NCI-H1048 (cell line): ENCODE measurements around the gene C2orf68.
"Not testable (repeated sequence)": the region's sequence is repeated elsewhere in the genome, so short reads cannot be mapped to it uniquely, and the experiment has no call there.

Experiments
- DNase-seq: peaks from one replicate; lab custom pipeline; 2025; lab: John Stamatoyannopoulos, UW

C2orf68 gene

DNA sequence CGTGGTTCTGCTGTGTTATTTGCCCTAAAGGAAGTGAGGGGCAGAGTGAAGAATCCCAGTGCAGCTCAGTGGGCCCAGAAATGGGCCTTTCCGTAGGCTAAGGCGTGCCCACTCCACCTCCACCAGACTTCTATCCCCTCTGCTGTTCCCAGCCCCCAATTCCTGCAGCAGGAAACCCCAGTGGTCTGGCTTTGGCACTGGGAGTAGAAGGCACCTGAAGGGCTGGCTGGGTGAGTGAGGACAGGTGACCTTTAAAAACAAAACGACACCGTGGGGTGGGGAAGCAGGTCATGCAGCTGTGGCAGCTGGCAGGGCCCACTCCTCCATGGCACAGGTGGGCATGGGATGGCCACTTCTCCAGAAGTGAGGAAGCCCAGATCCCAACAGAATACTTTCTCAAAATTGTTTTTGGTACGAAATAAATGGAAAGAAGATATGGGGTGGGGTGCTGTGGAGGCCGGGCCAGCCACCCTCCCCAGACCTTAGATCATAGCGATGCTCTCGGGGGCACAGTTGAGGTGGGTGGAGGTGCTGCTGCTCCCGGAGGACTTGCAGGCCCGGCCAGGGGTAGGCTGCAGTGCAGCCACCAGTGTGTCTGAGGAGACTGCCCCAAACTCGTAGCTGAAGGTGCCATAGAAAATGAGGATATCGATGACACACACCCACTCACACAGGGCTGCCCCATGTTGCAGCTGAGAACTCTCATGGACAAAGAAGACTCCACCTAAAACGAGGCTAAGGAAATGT, 13.1 kb downstream of the C2orf68 start:
- no peak for DNase-seq

DNA sequence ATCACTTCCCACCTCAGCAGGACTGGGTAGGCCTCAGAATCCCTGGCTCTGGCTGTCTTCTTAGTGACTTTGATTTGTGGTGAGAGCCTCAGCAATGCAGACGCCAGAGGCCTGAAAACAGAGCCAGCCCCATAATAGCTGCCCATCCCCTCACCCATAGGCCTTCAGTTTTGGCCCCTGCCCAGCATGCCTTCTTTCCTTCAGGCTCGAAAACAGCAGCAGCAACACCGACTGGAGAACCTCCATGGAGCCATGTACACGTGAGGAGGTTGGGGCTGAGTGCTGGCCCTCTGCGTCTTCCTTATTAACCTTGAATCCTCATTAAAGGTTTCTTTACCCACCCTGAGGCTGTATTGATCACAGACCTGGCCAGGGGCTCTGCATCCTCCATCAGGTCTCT, 14.6 kb downstream of the C2orf68 start:
- DNase-seq = no peak

DNA sequence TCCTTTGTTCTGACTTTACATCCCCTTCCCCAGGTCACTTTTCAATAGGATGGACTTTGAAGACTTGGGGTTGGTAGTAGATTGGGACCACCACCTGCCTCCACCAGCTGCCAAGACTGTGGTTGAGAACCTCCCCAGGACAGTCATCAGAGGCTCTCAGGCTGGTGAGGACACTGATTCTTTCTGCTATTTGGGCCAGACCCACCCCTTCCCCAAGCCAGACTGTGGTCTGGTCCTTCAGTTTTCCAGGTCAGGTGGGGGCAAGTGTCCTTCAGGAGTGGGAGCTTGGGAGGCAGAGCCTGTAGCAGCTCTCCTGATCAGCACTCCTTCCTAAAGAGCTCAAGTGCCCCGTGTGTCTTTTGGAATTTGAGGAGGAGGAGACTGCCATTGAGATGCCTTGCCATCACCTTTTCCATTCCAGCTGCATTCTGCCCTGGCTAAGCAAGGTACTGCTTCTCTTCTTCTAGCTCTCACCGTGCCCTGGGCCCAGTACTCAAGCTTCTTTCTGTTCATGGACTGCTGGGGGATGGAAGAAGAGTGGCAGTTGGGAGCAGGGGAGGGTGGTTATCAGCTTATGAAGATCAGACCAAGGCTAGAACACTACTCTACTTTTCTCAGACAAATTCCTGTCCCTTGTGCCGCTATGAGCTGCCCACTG, 15.3 kb downstream of the C2orf68 start:
- DNase-seq = no peak

DNA sequence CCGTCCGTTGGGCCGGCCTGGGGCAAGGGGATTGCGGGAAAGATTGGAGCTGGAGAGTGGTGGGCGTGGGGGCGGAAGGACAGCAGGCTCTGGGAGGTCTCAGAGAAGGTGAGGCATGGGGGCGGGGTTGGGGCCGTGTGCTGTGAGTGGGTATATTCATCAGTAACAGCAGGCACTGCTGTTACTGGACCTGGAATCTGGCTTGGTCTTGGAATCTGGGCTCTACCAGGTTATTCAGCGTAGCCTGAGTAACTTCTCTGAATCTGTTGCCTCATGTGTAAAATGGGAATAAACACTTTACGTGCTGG, 15.9 kb downstream of the C2orf68 start:
- DNase-seq = no peak

DNA sequence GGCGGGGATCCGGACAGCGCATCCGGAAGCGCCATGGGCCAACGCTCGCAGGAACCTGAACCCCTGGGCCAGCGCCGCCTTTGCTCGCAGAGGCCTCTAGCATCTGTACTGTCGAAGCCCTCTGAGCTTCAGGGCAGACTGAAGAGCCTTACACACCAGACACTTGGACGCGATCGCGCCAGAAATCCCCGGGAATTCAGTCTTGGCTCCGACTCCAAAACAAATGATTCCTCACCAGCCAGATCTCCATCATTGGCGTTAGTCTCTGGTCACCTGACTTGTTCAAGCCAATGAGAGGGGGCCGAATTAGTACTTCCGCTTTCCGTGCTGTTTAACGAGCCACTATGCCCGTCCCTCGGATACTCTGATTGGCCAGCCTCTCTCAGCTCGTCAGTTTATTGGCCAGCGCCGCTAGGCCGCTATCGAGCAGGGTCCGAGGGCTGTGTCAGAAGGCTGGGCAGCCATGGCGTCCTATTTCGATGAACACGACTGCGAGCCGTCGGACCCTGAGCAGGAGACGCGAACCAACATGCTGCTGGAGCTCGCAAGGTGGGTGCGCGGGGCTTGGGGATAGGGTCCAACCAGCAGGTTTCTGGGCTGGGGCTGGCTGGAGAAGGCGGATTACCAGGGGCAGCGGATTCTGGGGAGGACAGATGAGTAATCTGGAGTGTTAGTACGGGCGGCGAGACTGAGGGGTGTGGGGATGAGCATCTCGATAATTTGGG, 16.4 kb downstream of the C2orf68 start, which contains the start of gene RNF181:
TSS of gene RNF181 (plus strand) at position 445 of the 725 bp plus-strand sequence. CDS start at position 464, 19 bp downstream.
- DNase-seq = peak; percentile 86

DNA sequence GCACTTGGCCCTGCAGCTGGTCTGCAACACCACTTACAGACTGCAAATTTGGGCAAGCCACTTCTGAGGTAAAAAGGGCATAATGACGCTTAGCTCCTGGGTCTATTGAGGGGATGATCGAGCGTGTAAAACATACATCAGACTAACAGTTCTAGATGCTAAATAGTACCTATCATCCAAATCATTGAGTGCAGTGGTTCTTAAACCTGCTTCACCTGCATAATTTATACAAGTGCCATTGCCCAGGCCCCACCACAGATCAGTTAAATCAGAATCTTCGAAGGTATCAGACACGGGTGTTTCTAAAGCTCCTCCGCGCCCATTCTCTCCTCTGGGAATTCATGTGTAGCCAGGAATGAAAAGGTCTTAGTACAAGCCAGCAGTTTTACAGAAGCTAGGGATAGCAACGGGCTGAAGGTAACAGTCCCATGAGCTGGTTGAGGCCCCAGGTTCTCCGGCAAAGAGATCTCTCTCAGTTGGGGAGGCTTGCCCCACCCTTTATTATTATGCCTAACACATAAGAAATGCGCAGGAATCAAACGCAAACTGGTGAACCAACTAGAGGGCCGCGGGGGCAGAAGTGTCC, 17.1 kb downstream of the C2orf68 start:
- DNase-seq = no peak

DNA sequence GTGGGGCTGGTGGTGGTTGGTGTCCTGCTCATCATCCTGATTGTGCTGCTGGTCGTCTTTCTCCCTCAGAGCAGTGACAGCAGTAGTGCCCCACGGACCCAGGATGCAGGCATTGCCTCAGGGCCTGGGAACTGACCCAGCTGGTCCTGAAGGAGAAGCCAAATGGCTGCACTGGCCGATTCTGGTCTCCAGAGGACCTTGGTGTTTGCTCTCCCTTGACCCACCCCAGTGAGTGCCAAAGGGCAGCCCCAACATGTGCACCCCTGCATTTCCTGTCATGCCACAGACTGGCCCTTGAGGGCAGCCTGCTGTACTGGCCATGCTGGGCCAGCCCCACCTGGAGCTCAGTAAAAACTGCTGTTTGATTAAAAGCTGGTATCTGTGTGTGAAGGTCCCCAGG, 18.8 kb downstream of the C2orf68 start:
- DNase-seq = no peak

DNA sequence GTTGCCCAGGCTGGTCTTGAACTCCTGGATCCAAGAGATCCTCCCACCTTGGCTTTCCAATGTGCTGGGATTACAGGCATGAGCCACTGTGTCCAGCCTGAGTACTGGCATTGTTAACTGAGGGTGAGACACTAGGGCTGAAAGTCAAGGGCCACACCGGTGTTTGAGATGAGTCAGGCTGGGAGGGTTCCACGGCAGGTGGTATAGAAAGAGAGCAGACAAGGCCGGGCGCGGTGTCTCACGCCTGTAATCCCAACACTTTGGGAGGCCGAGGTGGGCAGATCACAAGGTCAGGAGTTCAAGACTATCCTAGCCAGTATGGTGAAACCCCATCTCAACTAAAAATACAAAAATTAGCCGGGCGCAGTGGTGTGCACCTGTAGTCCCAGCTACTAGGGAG, 19.6 kb downstream of the C2orf68 start:
- DNase-seq = not testable (repeated sequence)

DNA sequence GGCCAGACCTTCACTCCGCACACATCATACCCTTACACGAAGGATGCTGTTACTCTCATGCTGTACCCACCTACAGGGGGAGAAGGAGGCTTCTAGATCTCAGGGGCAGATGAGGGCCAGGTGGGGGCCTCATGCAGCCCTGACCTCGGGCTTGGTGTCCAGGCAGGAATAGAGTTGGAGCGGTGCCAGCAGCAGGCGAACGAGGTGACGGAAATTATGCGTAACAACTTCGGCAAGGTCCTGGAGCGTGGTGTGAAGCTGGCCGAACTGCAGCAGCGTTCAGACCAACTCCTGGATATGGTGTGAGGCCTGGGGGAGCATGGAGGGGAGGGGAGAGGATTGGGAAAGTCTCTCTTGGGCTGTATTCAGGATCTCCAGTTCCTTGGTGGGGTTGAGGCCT, 20.3 kb downstream of the C2orf68 start:
- DNase-seq = no peak

DNA sequence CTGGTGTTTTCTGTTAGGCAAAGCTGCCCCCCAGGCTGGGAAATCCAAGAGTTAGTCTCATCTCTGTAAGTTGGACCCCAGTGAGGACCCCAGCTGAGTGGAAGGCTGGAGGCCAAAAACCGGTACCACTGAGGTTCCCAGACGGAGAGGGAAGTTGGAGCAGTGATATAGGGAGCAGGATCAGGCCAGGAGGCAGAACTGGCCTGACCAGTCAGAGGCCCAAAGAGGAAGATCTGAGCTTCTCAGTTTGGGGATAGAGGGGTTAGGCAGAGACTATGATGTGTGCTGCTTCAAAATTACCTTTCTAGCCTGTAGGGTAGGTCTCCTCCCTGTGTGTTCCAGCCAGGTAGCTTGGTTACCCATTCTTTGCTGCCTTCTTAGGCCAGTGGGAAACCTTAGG, 20.9 kb downstream of the C2orf68 start:
- no peak for DNase-seq

DNA sequence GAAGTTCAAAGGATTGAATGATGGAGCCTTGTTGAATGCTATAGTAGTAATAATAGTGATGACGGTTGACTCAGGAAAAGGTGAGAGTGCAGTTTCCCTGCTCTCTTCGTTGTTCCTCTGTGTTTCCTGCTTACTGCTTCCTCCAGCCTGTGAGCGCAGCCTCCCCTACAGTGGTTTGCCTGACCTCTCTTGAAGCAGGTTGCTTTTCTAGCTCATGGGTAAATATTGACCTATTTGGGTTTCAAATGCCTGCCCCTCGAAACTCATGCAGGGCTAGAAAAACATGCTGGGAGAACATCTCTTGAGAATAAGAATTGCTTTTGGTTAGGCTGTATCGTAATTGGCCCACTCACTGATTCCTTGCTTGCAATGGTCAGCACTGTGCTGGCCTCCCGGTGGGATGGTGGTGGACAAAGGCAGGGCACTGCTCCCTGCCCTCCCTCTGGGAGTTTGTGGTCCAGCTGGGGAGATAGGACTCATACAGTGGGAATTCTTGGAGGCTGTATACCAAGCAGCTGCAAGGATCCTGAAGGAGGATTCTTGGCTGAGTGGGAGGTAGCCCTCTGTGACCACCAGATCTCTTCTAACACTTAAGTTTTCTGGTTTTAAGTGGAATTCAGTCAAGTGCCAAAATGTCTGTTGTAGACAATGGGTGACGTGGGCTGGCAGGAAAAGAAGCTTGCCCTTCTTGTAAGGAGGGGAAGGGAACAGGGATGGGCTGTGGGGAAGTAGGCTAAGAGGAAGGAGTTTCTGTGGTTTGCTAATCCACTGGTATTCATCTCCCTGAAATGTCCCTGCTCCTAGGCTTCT, 21.7 kb downstream of the C2orf68 start:
- no peak for DNase-seq

DNA sequence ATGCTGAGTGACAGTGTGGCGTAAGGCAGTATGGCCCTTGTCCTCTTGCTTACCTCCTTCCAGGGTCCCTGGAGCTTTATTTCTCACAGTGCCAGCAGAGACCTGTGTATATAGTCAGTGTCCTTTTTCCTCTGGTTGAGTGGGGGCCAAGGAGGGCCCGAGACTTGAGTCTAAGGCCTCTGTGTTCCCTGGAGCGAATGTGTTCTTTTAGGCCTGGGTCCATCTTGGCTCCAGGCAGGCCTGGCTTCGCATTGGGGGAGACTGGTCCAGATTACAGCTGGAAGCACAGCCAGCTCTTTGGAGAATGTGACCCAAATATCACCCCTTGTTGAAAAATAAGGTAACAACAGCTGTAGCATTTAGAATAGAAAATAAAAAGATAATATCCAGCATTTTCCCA, 22.7 kb downstream of the C2orf68 start:
- no peak for DNase-seq

DNA sequence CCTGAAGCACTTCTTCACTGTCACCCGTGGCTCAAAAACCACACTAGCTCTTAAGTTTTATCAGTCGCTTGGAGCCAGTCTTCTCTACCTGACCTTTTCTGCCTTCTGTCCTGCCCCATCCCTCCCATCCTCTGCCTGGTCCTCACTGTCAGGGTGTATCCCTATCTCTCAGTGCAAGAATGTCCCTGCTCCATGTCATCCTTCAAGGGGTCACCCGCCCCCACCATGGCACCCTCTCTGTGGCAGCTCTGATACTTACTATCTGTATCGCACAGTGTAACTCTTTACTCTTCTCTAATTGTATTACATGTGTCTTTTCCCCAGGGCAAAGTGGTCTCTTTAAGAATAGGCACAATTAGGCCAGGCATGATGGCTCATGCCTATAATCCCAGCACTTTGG, 23.2 kb downstream of the C2orf68 start:
- no peak for DNase-seq

DNA sequence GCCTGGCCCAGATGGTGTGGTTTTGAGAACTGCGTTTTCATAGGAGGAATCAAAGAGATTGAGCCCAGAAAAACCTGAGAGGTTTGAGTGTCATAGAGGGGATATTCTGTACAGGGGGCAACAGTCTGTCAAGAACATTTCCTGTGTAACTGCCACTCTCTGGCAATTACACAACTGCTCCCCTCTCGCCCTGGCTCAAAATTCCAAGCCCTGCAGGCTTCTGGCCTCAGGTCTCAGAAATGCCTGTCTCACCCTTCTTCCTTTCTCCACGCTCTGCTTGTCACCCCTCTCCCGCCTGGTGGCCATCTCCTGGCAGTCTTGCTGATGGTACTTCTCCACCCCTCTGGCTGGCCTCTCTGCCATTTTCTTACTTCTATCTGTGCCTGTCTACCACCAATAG, 23.6 kb downstream of the C2orf68 start:
- no peak for DNase-seq

DNA sequence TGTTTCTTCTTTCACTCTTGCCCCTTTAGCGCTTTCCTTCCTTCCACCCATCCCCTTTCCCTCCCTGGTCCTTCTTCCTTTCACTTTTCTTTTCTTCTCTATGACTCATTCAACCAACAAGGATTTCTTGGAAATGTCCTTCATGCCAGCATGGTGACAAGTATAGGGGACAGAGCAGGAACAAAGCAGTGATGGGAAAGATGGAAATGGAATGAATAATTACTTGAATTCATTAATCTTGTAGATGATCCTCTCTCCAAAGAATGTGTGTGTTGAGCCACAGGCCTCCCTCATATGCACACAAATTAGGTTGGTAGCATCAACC, 26.1 kb downstream of the C2orf68 start:
- no peak for DNase-seq

DNA sequence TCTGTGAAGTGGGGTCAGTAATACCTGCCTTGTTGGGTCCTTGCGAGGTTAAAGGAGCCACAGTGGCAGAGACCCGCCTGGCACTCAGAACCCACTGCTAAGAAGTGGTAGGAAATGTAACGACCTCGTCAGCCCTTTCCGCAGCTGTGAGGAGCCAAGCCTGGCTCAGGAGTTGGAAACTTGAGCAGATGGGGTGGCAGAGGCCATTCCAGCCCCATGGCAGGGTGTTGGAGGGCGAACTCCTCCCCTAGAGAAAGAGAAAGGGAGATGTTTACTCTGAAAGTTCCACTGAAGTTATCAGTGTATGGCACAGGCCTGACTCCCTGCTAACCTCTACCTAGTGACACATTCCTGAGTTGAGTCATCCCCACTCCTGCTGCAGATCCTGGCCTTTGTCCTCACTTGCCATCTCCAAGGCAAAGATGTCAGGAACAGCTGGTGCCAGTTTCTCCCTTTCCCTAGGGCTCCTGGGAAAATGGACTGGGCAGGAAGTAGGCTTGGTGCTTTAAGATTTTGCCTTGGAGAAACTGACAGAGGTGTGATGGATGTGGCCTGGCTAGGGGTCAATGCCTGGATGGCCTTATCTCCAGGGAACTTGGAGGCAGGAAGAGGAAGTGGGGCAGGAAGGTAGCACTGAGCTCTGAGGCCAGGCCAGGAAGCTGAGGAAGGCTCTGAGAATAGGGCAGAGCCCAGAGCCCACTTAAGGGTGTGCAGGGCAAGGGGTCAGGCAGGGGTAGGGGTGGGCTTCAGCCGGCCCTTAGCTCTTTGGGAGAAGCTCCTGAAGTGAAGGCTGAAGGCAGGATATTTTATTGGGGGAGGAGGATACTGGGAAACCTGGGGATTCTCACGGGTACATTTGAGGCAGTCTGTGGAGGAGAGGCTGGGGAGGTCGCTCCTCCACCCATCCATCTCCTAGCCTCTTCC, 26.7 kb downstream of the C2orf68 start:
- no peak for DNase-seq

DNA sequence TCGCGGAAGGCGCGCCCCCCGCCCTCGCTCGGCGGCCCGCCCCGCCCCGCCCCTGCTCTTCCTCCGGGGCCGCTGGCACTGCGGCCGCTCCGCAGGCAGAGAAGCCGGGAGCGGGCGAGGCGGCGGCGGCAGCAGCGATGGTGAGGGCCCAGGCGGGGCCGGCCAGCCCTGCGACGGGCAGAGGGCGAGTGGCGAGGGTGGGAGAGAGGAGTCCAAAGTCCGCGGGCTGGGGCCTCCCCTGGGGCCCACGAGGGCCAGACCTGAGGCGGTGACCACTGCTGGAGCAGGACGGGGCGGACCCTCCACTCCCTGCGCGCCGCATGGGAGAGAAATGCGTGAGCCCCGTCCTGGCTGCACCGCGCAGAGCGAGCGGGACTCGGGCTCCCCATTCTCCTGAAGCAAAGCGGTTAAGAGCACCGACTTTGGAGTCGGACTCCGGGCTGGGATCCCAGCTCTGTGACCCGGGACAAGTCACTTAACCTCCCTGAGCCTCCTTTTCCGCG, 27.5 kb downstream of the C2orf68 start, which contains the start of gene VAMP5:
TSS of gene VAMP5 (plus strand) at position 78 of the 503 bp plus-strand sequence. CDS start at position 138, 60 bp downstream.
- DNase-seq = no peak

DNA sequence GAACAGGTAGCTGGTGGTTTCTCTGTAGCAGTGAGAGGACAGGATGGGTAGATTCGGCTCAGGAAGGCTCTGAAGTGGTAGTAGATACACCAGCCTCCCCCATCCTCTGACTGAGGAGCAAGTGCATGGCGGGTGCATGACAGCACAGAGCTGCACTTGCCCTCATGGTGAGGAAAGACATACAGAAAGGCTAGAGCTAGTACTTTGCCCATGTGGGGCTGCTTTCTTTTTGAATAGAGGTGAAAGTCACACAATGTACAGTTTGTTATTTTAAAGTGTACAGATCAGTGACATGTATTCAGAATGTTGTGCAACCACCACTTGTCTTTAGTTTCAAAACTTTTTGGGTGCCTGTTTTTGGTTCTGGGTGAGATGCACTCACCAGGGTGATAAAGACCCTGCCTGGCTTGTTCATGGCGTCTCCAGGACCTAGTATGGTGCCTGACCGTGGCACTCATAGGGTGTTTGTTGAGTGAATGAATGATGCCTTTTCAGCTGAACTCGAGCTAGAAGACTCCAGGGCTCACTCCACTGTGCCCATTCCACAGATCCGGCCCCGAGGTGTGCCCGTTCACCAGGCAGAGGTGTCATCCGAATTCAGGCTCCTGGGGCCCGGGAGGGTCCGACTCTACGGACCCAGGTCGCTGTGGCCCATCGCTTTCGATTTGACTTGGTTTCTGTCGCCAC, 28.1 kb downstream of the C2orf68 start:
- no peak for DNase-seq

DNA sequence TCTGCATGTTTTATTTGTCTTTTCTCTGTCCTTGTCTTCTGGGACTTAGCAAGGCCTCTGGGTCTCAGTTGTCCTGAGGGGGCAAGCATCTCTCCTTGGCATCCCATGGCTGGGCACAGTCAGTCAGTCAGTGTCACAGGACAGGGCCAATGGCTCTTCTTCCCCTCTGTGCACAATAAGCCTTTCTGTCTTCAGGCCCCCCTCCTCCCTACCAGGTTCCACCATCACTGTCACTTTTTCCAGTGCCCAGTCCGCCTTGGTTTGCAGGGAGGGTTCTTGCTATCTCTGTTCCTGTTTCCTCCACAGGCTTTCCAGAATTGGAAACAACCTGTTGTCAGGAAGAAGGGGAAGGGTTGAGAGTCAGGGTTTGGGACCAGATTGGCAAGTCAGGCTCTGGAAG, 29.4 kb downstream of the C2orf68 start:
- DNase-seq = no peak

DNA sequence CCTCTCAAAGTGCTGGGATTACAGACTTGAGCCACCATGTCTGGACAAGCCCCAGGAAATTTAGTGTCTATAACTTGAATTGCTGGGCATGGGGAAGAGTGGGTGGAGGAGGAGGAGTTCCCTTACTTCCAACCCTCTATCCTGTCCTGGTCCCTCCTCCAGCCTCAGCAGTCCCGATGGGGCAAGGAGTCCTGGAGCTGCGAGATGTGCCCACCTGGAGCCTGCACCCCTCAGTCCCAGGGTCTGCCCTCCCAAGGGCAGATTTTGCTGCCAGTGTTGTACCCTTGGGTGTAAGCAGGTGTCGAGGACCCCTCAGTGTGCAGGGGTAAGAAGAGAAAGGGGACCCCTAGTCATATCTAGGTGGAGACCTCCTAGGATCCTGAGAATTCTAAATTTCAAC, 31.7 kb downstream of the C2orf68 start:
- no peak for DNase-seq
